Myocyte (in vitro differentiated cells): ENCODE measurements around the gene ERF. TPM values are rescaled to one million over a fixed set of nuclear protein-coding genes. Genes with fewer than 3 reads are reported as not detected.

ENCODE experiments used
- DNase-seq: peaks from one replicate; pipeline ENCODE4 v3.0.0-alpha.2; 2012; ENCODE audit warnings: low read depth
- total RNA-seq: library from RNA; depleted of rRNA; stranded (reverse); fragments of >200 nt; gene quantifications from 2 replicates; pipeline ENCODE4 v1.2.3, GENCODE V29; 2014

Gene ERF
- total RNA-seq, 1 donor from 2014 or later = 55.2 TPM

- no peak for DNase-seq
Observed at GRCh38 chr19:42287017-42287826, 32.3 kb upstream of the ERF start.

- DNase-seq = no peak
Observed at GRCh38 chr19:42286349-42287016, 31.6 kb upstream of the ERF start.

- DNase-seq = no peak
Observed at GRCh38 chr19:42285988-42286348, 31.0 kb upstream of the ERF start.

DNA sequence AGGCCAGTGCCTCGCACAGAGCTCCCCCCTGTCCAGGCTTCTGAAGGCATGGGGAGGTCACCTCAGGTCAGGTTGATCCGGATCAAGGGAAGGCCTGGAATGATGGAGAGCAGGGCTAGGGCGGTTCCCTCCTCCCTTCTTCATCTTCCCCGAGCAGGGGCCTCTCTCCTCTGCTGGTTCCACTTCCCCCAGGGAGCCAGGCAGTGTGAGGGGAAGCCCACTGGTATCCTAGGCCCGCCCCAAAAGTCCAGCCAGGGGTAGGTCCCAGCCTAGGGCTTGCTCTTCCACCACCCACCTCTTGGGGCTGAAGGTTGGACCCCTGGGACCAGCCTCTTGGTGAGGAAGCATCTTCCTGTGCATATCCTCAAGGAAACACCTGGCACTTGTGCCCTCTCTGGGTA, 30.6 kb upstream of the ERF start:
- no peak for DNase-seq

DNA sequence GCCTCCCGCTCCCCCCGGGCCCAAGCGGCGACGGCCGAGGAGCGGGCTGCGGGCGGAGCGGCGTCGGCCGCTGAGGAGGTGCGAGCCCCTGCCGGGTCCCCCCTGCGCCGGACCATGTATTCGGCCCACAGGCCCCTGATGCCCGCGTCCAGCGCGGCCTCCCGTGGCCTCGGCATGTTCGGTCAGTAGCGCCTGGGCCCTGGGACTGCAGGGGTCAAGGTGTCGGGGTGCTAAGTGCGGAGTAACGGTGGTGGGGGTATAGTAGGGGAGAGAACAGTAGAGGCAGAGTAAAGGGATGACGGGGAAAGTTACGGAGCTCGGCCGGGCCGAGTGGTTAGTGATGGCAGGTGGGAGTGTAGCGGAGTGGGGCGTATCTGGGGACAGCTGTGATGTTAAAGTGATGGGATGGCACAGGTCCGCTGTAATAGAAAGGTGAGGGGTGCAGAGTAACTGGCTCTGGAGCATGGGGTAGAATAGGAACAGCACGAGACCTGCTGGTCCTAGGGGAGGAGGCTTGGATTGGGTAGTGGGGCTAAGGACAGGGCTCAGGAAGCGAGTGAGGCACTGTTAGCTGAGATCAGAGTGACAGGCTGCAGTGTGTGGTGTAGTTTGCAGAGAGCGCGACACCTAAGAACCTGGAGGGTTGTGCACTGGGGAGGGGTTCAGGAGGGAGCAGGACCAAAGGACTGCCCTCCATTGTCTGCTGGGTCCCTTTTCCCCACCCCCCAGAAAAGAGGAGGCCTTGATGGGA, 29.8 kb upstream of the ERF start:
- peak; percentile 17 for DNase-seq

DNA sequence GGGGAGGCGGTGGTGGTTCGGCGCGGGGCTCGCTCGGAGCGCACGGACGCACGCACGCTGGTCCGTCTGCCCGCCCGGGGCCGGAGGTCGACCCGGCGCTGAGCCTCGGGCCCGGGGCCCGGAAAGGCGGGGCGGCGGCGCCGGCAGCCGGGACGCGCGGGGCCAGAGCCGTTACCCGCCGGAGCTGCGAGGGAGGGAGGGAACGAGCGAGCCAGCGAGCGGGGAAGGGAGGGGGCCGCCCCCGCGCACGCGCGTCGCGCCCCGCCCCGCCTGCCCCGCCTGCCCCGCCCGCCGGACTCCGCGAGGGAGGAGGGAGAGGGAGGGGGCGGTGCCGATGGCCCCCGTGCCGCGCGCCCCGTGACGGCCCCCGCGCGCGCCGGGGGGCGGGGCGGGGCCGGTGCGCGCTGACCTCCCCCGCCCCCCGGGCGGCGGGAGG, 29.2 kb upstream of the ERF start:
- DNase-seq = peak; percentile 77

- peak; percentile 94 for DNase-seq
Observed at GRCh38 chr19:42283188-42284065, 28.5 kb upstream of the ERF start.

DNA sequence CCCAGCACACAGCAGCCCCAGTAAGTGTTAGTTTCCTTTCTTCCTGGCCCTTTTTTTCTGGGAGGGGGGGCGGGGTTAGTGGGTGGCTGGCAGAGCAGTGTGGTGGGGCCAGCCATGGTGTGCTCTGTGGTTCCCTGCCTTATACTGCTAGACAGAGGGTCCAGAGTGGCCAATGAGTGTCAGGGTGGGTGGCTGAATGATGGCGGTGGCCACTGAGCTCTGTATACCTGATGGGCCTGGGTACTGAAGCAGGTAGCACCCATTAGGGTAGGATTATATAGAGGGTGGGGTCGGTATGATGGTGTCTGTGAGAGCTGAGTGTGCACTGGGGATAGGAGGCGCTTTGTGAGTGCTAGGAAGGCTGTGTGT, 27.9 kb upstream of the ERF start:
- DNase-seq = no peak

DNA sequence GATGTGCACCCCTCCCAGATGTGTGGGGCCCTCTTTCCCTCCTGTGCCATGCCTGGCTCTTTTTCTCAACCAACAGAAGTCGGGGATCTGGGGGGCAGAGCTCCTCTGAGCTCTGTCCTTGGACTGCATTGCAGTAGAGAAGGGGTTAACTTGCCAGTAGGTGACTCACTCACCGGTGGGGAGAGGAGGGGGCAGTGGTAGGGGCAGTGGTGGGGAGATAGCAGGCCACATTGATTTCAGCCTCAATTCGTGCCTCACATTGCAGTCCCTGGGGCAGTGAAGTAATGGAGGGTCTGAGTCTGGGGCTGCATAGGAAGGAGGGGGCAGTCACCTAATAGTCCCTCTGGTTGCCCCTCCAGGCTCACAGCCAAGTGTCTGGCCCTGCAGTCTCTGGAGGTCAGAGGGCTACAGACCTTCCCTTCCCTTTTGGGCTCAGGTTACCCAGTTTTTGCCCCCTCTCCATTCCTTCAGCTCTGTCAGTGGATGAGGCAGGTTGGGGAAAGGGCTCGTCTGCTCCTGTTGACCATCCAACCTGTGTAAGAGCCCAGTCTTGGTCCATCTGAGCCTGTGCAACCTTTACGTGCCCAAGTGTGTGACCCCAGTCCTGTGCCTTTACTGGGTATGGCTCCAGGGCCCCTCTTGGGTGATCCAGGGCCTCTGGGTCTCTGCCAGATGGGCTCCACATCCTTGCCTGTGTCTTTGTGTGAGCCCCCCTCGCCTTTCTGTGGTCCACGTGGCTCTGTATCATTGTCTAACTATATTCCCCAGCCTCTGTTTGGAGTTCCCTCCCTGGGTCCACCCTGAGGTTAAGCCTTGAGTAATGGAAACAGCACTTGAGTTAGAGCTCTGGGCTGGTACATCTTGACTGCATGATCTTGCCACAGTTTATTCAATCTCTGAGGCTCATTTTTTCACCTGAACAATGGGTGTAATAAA, 27.2 kb upstream of the ERF start:
- peak; percentile 28 for DNase-seq

DNA sequence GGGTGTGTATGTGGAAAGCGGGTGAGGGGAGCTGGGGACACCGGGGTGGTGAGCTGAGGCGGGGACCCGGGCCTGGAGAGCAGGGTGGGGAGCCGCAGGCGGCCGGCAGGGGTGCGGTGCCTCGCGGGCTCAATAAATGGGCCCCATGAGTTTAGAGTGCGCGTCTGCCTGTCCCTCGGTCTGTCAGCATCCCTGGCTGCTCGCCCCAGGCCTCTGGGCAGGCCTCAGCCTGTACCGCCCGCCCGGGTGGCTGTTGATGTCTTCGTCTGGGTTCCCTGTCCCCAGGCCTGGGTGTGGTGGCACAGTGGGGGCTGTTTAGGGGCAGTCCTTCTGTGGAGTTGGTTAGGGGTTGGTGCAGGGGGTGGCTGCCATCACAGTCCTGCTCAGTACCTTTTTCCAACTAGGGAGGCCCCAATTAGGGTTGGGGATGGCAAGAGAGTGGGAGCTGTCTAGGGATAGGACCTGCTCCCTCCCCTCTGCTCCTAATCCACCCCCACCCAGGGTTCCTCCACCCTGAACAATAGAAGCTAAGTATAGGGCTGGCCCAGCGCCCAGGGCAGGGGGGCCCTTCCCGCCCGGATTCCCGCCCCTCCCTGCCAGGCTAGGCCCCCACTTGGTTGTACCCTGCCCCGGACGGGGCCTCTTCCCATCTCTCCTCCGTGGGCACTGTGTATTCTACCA, 26.4 kb upstream of the ERF start:
- DNase-seq = peak; percentile 26

DNA sequence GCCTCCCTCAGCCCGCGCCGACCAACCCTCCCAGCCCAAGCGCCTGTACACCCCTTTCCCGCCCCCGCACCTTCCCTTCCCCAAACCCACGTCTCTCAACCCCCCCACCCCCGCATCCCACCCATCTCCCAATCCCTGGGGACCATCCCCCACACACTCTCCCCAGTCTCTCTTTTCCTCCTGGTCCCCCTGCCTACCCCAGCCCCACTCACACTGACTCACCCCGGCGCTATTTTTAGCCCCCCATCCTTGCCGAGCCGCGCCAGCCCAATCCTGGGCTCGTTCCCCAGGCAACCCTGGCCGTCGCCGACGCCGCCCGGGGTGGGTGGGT, 25.9 kb upstream of the ERF start:
- peak; percentile 73 for DNase-seq

DNA sequence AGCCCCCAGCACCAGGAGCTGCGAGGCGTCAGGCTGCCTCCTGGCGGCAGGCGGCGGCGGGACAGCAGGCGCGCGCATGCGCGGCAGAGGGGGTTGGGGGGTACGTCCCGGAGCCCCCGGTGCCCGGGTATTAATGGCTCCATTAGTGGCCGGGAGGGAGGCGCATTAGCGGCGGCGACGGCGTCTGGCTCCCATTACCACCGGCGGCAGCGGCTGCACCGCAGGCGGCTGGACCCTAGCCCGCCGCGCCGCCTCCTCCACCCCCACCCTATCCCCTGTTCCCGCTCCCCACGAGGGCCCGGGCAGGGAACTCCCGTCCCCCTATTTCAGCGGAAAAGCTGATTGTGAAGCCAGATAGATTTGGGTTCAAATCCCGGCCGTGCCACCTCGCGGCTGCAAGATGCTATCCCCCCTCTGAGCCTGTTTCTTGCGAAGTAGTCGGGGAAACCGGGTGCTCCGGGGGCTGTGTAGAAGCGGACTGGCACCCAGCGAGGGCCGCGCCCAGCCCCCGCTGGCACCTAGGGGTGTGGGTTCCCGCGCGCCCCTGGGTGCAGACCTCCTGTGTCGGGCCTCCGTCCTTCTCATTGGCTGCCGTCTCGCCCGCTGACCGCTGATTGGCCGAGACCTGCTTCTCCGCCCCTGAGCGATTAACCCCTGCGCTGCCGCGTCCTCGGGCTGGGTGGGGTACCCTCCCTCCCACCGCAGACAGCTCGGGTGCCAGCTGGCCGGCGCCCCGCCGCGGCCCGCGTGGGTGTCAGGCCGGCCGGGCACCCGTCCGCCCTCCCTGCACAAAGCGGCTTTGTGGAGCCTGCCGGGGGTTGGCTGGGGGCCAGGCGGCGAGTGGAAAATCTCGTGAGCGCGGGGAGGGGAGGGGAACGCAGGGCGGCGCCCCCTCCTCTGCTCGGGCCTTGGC, 25.2 kb upstream of the ERF start:
- peak; percentile 96 for DNase-seq

DNA sequence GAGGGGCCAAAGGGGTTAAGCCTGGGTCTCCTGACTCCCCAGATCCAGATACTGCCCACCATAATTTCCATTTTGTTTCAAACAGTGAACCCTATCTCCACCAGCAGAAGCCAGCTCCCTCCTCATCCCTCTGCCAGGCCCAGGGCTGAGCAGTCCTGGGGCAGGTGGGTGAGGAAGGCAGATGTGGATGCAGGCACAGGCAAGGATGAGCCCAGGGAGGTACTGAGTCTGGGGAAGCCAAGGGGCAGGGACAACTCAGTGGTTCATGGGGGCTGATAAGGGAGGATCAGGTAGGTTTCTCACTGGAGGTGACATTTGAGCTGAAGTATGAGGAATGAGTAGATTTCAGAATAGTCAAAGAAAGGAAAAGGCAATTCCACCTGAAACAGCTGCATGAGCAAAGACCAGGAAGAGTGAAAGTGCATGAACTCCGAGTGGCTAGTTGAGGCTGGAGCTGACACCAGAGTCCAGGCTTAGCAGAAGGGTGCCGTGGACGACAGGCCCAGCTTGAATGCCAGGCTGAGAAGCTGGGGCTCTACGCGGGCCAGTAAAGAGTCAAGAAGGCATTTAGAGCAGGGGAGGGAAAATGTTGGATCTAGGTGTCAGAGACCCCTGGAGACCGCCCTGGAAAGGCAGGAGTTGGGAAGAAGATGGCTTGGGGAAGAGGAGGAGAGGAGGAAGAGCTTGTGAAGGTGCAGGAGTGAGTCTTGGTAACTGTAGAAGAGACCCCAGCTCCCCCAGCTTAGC, 24.4 kb upstream of the ERF start:
- DNase-seq = no peak

DNA sequence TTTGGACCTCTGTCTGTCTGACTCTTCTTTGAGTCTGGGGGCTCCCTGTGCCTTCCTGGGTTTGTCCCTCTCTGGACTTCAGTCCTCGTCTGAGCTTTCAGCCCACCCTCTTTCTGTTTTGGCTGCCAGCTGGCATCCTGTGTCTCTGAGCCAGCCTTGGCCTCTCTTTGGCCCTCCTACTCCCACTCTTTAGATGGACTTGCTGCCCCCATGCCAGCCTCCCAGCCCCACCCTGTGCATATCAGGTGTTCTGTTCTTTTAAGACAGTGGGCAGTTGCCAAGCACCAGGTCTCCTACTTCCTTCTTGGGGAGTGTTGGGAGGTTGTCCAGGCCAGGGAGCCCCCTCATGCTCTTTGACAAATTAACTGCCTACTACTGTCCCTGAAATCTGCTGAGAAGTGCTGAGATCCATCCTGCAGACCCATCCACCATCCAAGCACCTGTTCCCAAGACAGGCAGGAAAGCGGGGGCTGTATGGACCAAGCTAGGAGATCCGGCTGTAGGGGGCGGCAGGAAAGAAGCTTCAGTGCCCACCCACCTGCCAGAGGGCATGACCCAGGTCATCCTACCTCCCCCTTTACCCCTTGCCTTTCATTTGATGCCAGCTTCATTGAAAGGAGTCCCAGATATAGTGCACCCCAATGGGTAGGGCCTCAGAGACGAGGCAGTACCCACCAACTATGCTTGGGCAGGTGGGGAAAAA, 23.7 kb upstream of the ERF start:
- peak; percentile 73 for DNase-seq

DNA sequence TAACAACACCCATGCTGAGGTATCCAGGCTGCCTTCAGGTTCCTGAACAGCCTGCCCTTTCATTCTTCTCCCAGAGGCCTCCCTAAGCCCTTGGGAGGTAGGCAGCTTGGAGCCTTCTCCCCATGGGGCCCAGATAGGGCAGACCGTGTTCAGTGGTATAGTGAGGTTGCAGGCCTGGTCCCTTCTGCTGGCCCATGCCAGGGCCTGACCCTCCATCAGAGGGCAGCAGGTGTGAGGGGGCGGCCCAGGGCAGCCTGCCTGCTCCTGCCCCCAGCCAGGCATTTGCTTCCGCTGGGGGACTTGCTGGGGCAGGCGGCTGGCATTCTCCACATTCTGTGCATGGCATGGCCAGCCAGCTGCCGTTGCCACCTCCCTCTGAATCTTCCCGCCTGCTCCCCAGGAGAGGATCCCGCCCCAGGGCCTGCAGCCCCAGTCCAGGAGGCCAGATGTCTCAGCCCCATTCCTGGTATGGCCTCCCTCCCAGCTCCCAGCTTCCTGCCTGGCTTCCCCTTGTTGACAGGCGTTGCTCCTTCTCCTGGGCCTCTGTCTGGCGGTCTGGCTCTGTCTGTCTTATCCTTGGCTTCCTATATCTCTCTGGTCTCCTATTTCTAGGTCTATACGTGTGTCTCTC, 23.0 kb upstream of the ERF start:
- peak; percentile 92 for DNase-seq

GRCh38 chr19:42276821-42277220, 21.9 kb upstream of the ERF start:
- peak; percentile 32 for DNase-seq

GRCh38 chr19:42276284-42276683, 21.4 kb upstream of the ERF start:
- peak; percentile 25 for DNase-seq
